Tibial nerve (tissue), 4 donors: ENCODE data around the gene ANK2. TPM values are rescaled to one million over a fixed set of nuclear protein-coding genes. Genes with fewer than 3 reads are reported as not detected.
A peak's percentile ranks its signal among the peaks of the same experiment; 100 is the strongest.

Experiments
- DNase-seq, 2 donors: peaks; one replicate each; pipeline ENCODE4 v3.0.0-alpha.2; 2019; ENCODE audit warnings: low spot score in 2 of 2
- H3K27ac ChIP-seq, 4 donors: fragments of 200-600 bp; sonication (generic) in 3 of 4; one replicate each; pipeline ENCODE4 v1.5.1; 2017 to 2019; ENCODE audit warnings: mild to moderate bottlenecking in 1 of 4
- H3K27me3 ChIP-seq, 2 donors: fragments of 200-600 bp; sonication (generic) in 1 of 2; one replicate each; pipeline versions ENCODE4 v1.5.1 to v1.6.0; 2017 to 2019
- H3K36me3 ChIP-seq, 3 donors: fragments of 200-600 bp; sonication (generic); one replicate each; pipeline ENCODE4 v1.5.1; 2018 to 2019
- H3K4me1 ChIP-seq, 4 donors: fragments of 200-600 bp; sonication (generic) in 3 of 4; one replicate each; pipeline ENCODE4 v1.5.1; 2017 to 2019
- H3K4me3 ChIP-seq, 4 donors: fragments of 200-600 bp; sonication (generic) in 3 of 4; one replicate each; pipeline ENCODE4 v1.5.1; 2017 to 2019; ENCODE audit warnings: mild to moderate bottlenecking in 1 of 4, moderate library complexity in 1 of 4
- H3K9me3 ChIP-seq, 4 donors: fragments of 200-600 bp; sonication (generic) in 3 of 4; one replicate each; pipeline ENCODE4 v1.5.1; 2017 to 2019
- EP300 ChIP-seq, 2 donors: sonication (generic); formaldehyde crosslinking; IDR thresholded peaks; one replicate each; pipeline ENCODE4 v1.6.1; 2017; ENCODE audit warnings: antibody characterized with exemption in 2 of 2, mild to moderate bottlenecking in 1 of 2
- POLR2A ChIP-seq, 2 donors: fragments of 450-650 bp; IDR thresholded peaks; one replicate each; pipeline ENCODE4 v1.6.1; 2017; ENCODE audit warnings: antibody characterized with exemption in 2 of 2, mild to moderate bottlenecking in 2 of 2, moderate library complexity in 2 of 2
- WGBS, 2 donors: methylation state at CpG; one replicate each; pipeline ENCODE4 v1.1.5; 2018; 5-methylcytosine and 5-hydroxymethylcytosine counted together
- total RNA-seq, 4 donors: library from RNA; depleted of rRNA; stranded (reverse); fragments of >200 nt; gene quantifications; one replicate each; pipeline ENCODE4 v1.1.0, GENCODE V29; 2016
- TF ChIP-seq, protein P1 (sequence below), 5 experiments: fragments of 200-600 bp in 3 of 5; fragments of 450-650 bp in 2 of 5; sonication (generic) in 3 of 5; IDR thresholded peaks; one replicate each; pipeline ENCODE4 v1.5.1; 2016 to 2019; ENCODE audit warnings: antibody characterized with exemption in 5 of 5, mild to moderate bottlenecking in 3 of 5, moderate library complexity in 2 of 5

Gene ANK2
- total RNA-seq, 4 donors from 2014 or later, result 63.9 to 113 (median 87.5) TPM

DNA sequence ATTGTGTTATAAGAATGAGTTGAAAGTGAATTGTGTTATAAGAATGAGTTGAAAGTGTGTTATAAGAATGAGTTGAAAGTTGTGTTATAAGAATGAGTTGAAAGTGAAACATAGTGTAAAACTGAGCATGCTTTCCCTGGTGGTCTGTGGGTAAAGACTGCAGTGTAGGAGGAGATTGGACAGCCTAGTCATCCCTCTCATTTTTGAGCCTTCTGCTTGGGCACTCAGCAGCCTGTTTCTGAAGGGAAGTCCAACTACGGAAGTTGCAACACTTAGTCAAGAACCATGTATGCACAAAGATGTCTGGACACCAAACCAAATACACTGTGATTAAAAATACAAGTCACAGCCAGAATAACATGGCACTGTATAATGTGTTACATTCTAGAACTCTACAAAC, 72.6 kb downstream of the ANK2 start:
- WGBS, 2 donors, result 86 to 93% methylated on average over 1 of the region's 1 CpG
- no peak for DNase-seq
- H3K9me3 ChIP-seq, result no peaks in the 10 kb centered on the region

GRCh38 chr4:113125418-113125817, 76.0 kb downstream of the ANK2 start:
- WGBS, 2 donors, result 91 to 94% methylated on average over 1 of the region's 1 CpG
- TF ChIP-seq POLR2A (IDR thresholded peaks at IDR 0.05), result no peak
- no peak for TF ChIP-seq EP300 (IDR thresholded peaks at IDR 0.05)
- TF ChIP-seq, protein P1, sequence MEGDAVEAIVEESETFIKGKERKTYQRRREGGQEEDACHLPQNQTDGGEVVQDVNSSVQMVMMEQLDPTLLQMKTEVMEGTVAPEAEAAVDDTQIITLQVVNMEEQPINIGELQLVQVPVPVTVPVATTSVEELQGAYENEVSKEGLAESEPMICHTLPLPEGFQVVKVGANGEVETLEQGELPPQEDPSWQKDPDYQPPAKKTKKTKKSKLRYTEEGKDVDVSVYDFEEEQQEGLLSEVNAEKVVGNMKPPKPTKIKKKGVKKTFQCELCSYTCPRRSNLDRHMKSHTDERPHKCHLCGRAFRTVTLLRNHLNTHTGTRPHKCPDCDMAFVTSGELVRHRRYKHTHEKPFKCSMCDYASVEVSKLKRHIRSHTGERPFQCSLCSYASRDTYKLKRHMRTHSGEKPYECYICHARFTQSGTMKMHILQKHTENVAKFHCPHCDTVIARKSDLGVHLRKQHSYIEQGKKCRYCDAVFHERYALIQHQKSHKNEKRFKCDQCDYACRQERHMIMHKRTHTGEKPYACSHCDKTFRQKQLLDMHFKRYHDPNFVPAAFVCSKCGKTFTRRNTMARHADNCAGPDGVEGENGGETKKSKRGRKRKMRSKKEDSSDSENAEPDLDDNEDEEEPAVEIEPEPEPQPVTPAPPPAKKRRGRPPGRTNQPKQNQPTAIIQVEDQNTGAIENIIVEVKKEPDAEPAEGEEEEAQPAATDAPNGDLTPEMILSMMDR (IDR thresholded peaks at IDR 0.05), result no peak

More for the DNA sequence above, 72.6 kb downstream of the ANK2 start:
- no peaks in the 10 kb centered on the region for H3K27me3 ChIP-seq
- H3K4me3 ChIP-seq, result no peak overlapping the region
- no peaks in the 10 kb centered on the region for H3K4me1 ChIP-seq
- H3K36me3 ChIP-seq, result no peaks in the 10 kb centered on the region
- TF ChIP-seq, protein P1 (IDR thresholded peaks at IDR 0.05), result no peak
- TF ChIP-seq POLR2A (IDR thresholded peaks at IDR 0.05), result no peak
- TF ChIP-seq EP300 (IDR thresholded peaks at IDR 0.05), result no peak
- no peak overlapping the region for H3K27ac ChIP-seq

GRCh38 chr4:113131136-113131535, 81.7 kb downstream of the ANK2 start:
- Histone ChIP-seq H3K4me1 (peaks cover 0 to 7% (median 0%) of the 10 kb centered on the region in 4 donors), H3K9me3 (no peaks in the 10 kb centered on the region), H3K36me3 (no peaks in the 10 kb centered on the region), H3K27me3 (no peaks in the 10 kb centered on the region), H3K27ac (no peak overlapping the region), H3K4me3 (no peak overlapping the region)
- TF ChIP-seq POLR2A (IDR thresholded peaks at IDR 0.05), result no peak
- no peak for TF ChIP-seq EP300 (IDR thresholded peaks at IDR 0.05)
- TF ChIP-seq, protein P1 (IDR thresholded peaks at IDR 0.05), result no peak
- DNase-seq, result no peak

More at GRCh38 chr4:113125418-113125817, 76.0 kb downstream of the ANK2 start:
- Histone ChIP-seq H3K27ac (no peak overlapping the region), H3K27me3 (no peaks in the 10 kb centered on the region), H3K9me3 (no peaks in the 10 kb centered on the region), H3K36me3 (no peaks in the 10 kb centered on the region), H3K4me3 (no peak overlapping the region), H3K4me1 (no peaks in the 10 kb centered on the region)
- DNase-seq, result no peak

DNA sequence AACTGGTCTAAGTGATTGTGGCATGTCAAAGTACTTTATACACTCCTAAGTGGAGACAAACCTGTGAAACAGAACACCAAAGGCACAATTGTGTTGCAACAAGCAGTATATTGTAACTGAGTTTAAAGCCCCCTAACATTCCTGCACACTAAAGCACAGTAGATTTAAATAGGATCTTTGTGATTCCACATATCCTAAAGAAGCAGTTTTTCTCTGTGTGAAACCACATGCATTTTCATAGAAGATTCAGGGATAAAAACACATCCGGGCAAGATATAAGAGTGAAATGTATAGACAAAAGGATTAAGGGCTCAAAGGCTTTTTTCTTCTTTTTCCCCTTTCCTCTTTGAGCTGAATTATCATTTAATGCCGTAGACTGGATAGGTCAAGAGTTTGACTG, 82.2 kb downstream of the ANK2 start:
- no peak overlapping the region for H3K27ac ChIP-seq
- H3K27me3 ChIP-seq, result no peaks in the 10 kb centered on the region
- H3K36me3 ChIP-seq, result no peaks in the 10 kb centered on the region
- H3K4me1 ChIP-seq, result peaks cover 0 to 7% (median 0%) of the 10 kb centered on the region in 4 donors
- DNase-seq, result no peak
- H3K4me3 ChIP-seq, result no peak overlapping the region
- WGBS, 2 donors, result 45 to 56% methylated on average over 2 of the region's 2 CpGs
- no peaks in the 10 kb centered on the region for H3K9me3 ChIP-seq
- TF ChIP-seq, protein P1 (IDR thresholded peaks at IDR 0.05), result no peak
- TF ChIP-seq EP300 (IDR thresholded peaks at IDR 0.05) (no peak), POLR2A (IDR thresholded peaks at IDR 0.05) (no peak)

DNA sequence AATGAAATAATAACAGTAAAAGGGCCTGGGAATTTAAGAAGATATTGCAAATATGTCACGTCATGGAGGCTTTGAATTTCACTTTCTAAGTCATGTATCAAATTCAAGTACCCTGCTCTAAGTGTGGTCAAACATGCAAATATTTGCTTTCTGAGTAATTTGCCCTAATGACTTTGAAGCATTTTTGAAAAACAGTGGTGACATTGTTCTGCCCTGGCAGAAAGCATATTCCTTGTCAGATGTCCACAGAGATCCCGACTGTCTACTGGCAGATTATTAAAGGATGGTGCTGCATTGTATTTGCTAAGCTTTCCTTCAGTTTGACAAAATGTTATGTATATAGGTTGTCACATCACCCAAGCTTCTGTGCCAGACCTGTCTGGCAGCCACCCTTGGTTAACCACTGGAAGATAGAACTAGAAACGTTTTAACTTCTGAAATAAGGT, 92.5 kb downstream of the ANK2 start:
- WGBS, 2 donors, result 18 to 21% methylated on average over 3 of the region's 3 CpGs
- peak in 1 of 2 donors; percentile 12 for TF ChIP-seq EP300 (IDR thresholded peaks at IDR 0.05)
- TF ChIP-seq, protein P1 (IDR thresholded peaks at IDR 0.05), result no peak
- no peak for TF ChIP-seq POLR2A (IDR thresholded peaks at IDR 0.05)

More for the DNA sequence above, 92.5 kb downstream of the ANK2 start:
- Histone ChIP-seq H3K27ac (peak overlapping the region in 2 of 4 donors; percentile 63 to 73), H3K4me3 (peak overlapping the region in 1 of 4 donors; percentile 3), H3K36me3 (no peaks in the 10 kb centered on the region), H3K4me1 (peaks cover 0 to 46% (median 0%) of the 10 kb centered on the region in 4 donors), H3K9me3 (no peaks in the 10 kb centered on the region), H3K27me3 (no peaks in the 10 kb centered on the region)
- no peak for DNase-seq
